Measurements from ENCODE around the gene ALDOA. TPM values are rescaled to one million over a fixed set of nuclear protein-coding genes. Genes with fewer than 3 reads are reported as not detected.

The ALDOA gene
- total and polyA plus RNA-seq, 10 of the 15 experiments (the other 5 are each of a cell fraction or from before 2014, with no cell fraction given): 218 to 2,339 (median 1,095) TPM

DNA sequence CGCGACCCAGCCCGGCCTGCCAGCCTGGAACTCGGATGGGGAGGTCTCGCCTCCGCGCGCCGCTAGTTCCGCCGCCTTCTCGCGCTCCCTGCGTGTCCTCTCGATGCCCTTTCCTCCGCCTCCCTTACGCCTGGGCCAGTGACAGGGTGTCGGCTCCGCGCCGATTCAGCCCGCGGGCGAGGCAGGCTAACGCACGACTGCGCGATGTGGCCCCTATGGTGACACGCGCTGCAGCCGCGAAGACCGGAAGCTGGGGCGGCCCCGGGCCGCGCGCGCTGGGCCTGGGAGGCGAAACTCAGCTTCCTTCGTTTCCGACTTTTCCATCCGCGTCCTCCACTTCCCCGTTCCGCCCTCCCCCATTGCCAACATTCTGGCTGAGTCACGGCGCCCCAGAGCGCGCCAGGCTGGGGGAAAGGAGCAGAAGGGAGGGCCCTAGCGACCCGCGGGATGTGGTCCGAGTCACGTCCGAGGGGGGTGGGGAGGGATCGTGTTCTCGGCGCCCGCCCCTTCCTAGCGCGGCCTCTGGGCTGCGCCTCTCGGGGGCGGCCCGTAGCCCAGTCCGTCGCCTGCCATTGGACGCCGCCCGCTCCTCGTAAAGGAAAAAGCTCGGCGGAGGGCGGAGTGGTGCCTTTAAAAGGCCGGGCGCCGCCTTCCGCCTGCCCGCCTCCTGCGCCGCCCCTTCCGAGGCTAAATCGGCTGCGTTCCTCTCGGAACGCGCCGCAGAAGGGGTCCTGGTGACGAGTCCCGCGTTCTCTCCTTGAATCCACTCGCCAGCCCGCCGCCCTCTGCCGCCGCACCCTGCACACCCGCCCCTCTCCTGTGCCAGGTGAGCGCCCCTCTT lies at the start of gene ALDOA (continued):
- TF ChIP-seq, protein P1, sequence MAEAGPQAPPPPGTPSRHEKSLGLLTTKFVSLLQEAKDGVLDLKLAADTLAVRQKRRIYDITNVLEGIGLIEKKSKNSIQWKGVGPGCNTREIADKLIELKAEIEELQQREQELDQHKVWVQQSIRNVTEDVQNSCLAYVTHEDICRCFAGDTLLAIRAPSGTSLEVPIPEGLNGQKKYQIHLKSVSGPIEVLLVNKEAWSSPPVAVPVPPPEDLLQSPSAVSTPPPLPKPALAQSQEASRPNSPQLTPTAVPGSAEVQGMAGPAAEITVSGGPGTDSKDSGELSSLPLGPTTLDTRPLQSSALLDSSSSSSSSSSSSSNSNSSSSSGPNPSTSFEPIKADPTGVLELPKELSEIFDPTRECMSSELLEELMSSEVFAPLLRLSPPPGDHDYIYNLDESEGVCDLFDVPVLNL (IDR thresholded peaks at IDR 0.05; ENCODE audit: low read depth, low read length): peak; percentile 35
- TF ChIP-seq MXI1 (IDR thresholded peaks at IDR 0.05; ENCODE audit: low read depth, low read length): peak; percentile 85; the same call in 1 of the 2 replicates
- peak; percentile 90 for TF ChIP-seq EED (IDR thresholded peaks at IDR 0.05; ENCODE audit: low read depth)
- TF ChIP-seq CHD1 (IDR thresholded peaks at IDR 0.05; ENCODE audit: low read depth, low read length): 0 out of 2 replicates have a peak, but pooled peaks have one; percentile 58
- TF ChIP-seq, protein P2, sequence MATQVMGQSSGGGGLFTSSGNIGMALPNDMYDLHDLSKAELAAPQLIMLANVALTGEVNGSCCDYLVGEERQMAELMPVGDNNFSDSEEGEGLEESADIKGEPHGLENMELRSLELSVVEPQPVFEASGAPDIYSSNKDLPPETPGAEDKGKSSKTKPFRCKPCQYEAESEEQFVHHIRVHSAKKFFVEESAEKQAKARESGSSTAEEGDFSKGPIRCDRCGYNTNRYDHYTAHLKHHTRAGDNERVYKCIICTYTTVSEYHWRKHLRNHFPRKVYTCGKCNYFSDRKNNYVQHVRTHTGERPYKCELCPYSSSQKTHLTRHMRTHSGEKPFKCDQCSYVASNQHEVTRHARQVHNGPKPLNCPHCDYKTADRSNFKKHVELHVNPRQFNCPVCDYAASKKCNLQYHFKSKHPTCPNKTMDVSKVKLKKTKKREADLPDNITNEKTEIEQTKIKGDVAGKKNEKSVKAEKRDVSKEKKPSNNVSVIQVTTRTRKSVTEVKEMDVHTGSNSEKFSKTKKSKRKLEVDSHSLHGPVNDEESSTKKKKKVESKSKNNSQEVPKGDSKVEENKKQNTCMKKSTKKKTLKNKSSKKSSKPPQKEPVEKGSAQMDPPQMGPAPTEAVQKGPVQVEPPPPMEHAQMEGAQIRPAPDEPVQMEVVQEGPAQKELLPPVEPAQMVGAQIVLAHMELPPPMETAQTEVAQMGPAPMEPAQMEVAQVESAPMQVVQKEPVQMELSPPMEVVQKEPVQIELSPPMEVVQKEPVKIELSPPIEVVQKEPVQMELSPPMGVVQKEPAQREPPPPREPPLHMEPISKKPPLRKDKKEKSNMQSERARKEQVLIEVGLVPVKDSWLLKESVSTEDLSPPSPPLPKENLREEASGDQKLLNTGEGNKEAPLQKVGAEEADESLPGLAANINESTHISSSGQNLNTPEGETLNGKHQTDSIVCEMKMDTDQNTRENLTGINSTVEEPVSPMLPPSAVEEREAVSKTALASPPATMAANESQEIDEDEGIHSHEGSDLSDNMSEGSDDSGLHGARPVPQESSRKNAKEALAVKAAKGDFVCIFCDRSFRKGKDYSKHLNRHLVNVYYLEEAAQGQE (IDR thresholded peaks at IDR 0.05; ENCODE audit: low read depth, low read length): no peak
- peak; percentile 35; the same call in 1 of the 2 replicates for TF ChIP-seq JUND (IDR thresholded peaks at IDR 0.05; ENCODE audit: low read depth, low read length)
- TF ChIP-seq RCOR1 (conservative IDR thresholded peaks at IDR 0.05; ENCODE audit: low read depth, low read length): no peak
- TF ChIP-seq NRF1 (conservative IDR thresholded peaks at IDR 0.05; ENCODE audit: low read depth, low read length): peak; percentile 82
- TF ChIP-seq TCF3 (IDR thresholded peaks at IDR 0.05; ENCODE audit: borderline replicate concordance, insufficient read depth, low read depth, low read length): peak; percentile 71
- peak; percentile 96 for TF ChIP-seq BACH1 (IDR thresholded peaks at IDR 0.05; ENCODE audit: borderline replicate concordance)
- TF ChIP-seq, protein P3, sequence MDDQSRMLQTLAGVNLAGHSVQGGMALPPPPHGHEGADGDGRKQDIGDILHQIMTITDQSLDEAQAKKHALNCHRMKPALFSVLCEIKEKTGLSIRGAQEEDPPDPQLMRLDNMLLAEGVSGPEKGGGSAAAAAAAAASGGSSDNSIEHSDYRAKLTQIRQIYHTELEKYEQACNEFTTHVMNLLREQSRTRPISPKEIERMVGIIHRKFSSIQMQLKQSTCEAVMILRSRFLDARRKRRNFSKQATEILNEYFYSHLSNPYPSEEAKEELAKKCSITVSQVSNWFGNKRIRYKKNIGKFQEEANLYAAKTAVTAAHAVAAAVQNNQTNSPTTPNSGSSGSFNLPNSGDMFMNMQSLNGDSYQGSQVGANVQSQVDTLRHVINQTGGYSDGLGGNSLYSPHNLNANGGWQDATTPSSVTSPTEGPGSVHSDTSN (IDR thresholded peaks at IDR 0.05; ENCODE audit: insufficient replicate concordance, low read depth, low read length): peak; percentile 5
- TF ChIP-seq HDGF (IDR thresholded peaks at IDR 0.05): peak; percentile 95
- TF ChIP-seq ATF7 (IDR thresholded peaks at IDR 0.05; ENCODE audit: low read depth): peak; percentile 46; the same call in 1 of the 2 replicates

Data from GM12878 (cell line).